Stomach (tissue), 4 donors: ENCODE data around the gene RASAL2.

Source experiments
- EP300 ChIP-seq: sonication (generic); formaldehyde crosslinking; IDR thresholded peaks from one replicate; pipeline ENCODE4 v1.6.1; 2017; ENCODE audit warnings: antibody characterized with exemption
- POLR2A ChIP-seq, 4 donors: fragments of 450-650 bp; IDR thresholded peaks; one replicate each; pipeline ENCODE4 v1.6.1; 2016; ENCODE audit warnings: antibody characterized with exemption in 4 of 4, control low read depth in 2 of 4, mild to moderate bottlenecking in 1 of 4, moderate library complexity in 1 of 4
- POLR2AphosphoS5 ChIP-seq, 3 donors: sonication (generic); formaldehyde crosslinking; IDR thresholded peaks; one replicate each; pipeline ENCODE4 v1.6.1; 2016; ENCODE audit warnings: antibody characterized with exemption in 3 of 3
- TF ChIP-seq, protein P1 (sequence below), 7 experiments: fragments of 450-650 bp in 4 of 7; fragments of 200-600 bp in 3 of 7; sonication (generic) in 3 of 7; IDR thresholded peaks; one replicate each; pipeline ENCODE4 v1.5.1; 2016 to 2019; ENCODE audit warnings: antibody characterized with exemption in 7 of 7, control low read depth in 2 of 7, mild to moderate bottlenecking in 1 of 7

DNA sequence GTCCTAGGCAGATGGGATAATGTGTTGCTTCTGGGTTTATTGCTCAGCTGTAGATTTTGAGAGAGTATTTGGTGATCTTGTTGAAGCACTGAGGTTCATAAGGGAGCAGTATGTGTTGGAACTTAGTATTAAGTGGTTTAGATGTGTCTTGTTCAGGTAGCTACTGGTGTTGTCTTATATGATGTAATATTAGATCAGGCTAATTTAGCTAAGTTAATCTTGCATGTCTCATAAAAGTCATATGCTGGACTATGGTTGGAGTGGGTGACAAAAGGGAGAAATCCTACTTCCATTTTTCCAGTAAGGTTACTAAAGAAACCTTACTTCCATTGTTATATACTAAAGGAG lies 206.4 kb downstream of the RASAL2 start:
- no peak for TF ChIP-seq POLR2A (IDR thresholded peaks at IDR 0.05)
- TF ChIP-seq, protein P1, sequence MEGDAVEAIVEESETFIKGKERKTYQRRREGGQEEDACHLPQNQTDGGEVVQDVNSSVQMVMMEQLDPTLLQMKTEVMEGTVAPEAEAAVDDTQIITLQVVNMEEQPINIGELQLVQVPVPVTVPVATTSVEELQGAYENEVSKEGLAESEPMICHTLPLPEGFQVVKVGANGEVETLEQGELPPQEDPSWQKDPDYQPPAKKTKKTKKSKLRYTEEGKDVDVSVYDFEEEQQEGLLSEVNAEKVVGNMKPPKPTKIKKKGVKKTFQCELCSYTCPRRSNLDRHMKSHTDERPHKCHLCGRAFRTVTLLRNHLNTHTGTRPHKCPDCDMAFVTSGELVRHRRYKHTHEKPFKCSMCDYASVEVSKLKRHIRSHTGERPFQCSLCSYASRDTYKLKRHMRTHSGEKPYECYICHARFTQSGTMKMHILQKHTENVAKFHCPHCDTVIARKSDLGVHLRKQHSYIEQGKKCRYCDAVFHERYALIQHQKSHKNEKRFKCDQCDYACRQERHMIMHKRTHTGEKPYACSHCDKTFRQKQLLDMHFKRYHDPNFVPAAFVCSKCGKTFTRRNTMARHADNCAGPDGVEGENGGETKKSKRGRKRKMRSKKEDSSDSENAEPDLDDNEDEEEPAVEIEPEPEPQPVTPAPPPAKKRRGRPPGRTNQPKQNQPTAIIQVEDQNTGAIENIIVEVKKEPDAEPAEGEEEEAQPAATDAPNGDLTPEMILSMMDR (IDR thresholded peaks at IDR 0.05) = no peak
- no peak for TF ChIP-seq POLR2AphosphoS5 (IDR thresholded peaks at IDR 0.05)
- TF ChIP-seq EP300 = no peak
